Gastrocnemius medialis (tissue), 4 donors: ENCODE results near the gene CXADR. TPM values are rescaled to one million over a fixed set of nuclear protein-coding genes. Genes with fewer than 3 reads are reported as not detected.
"Not testable (repeated sequence)": the region's sequence is repeated elsewhere in the genome, so short reads cannot be mapped to it uniquely, and the experiment has no call there.

Experiments
- ATAC-seq, 2 donors: fragments of 150-250 bp; one replicate each; pipeline ENCODE4 v1.9.1; 2016
- DNase-seq, 2 donors: peaks; one replicate each; pipeline ENCODE4 v3.0.0-alpha.2; 2019
- H3K27ac ChIP-seq, 4 donors: fragments of 200-600 bp; sonication (generic); 1 replicate in 1 of 4; 2 replicates in 3 of 4; pipeline ENCODE4 v1.5.1; 2016 to 2018; ENCODE audit warnings: mild to moderate bottlenecking in 2 of 4, moderate library complexity in 1 of 4
- H3K27me3 ChIP-seq, 3 donors: fragments of 200-600 bp; sonication (generic) in 2 of 3; 1 replicate in 1 of 3; 2 replicates in 2 of 3; pipeline versions ENCODE4 v1.5.1 to v1.6.0; 2016 to 2019; ENCODE audit warnings: mild to moderate bottlenecking in 1 of 3, moderate library complexity in 1 of 3
- H3K36me3 ChIP-seq, 2 donors: fragments of 200-600 bp; sonication (generic) in 1 of 2; one replicate each; pipeline ENCODE4 v1.5.1; 2017 to 2018
- H3K4me1 ChIP-seq, 2 donors: fragments of 200-600 bp; sonication (generic) in 1 of 2; one replicate each; pipeline ENCODE4 v1.5.1; 2016 to 2017; ENCODE audit warnings: mild to moderate bottlenecking in 2 of 2
- H3K4me3 ChIP-seq, 4 donors: fragments of 200-600 bp; sonication (generic) in 3 of 4; 1 replicate in 1 of 4; 2 replicates in 3 of 4; pipeline ENCODE4 v1.5.1; 2016 to 2019; ENCODE audit warnings: mild to moderate bottlenecking in 2 of 4
- H3K9me3 ChIP-seq, 3 donors: fragments of 200-600 bp; sonication (generic) in 2 of 3; 1 replicate in 1 of 3; 2 replicates in 2 of 3; pipeline ENCODE4 v1.5.1; 2016 to 2019
- CTCF ChIP-seq, 5 experiments: fragments of 450-650 bp in 3 of 5; fragments of 200-600 bp in 2 of 5; sonication (generic) in 2 of 5; IDR thresholded peaks in 4 of 5; conservative IDR thresholded peaks in 1 of 5; 1 replicate in 4 of 5; 2 replicates in 1 of 5; pipeline ENCODE4 v1.5.1; 2016 to 2019; ENCODE audit warnings: antibody characterized with exemption in 5 of 5, mild to moderate bottlenecking in 3 of 5, moderate library complexity in 3 of 5
- POLR2A ChIP-seq, 2 donors: fragments of 450-650 bp; IDR thresholded peaks; one replicate each; pipeline ENCODE4 v1.6.1; 2017; ENCODE audit warnings: antibody characterized with exemption in 2 of 2, mild to moderate bottlenecking in 2 of 2, moderate library complexity in 2 of 2
- in situ Hi-C, 4 donors: fragments of 200-750 bp; cut with MboI; loops; one replicate each; pipeline versions ENCODE4 v1.15.0 to v1.8.0; 2017; ENCODE audit warnings: low sequenced_read_pairs in 4 of 4
- intact Hi-C: fragments of 100-400 bp; cut with DNase I; formaldehyde crosslinking; loops from one replicate; pipeline ENCODE4 v1.15.1; 2023; ENCODE audit warnings: low total_unique reads
- total RNA-seq, 4 donors: library from RNA; depleted of rRNA; stranded (reverse); fragments of >200 nt; gene quantifications; one replicate each; pipeline versions ENCODE4 v1.1.0 to v1.2.3, GENCODE V29; 2016

CXADR gene
- total RNA-seq, 4 donors from 2014 or later: 0.35 to 0.68 TPM; not detected in 2

DNA sequence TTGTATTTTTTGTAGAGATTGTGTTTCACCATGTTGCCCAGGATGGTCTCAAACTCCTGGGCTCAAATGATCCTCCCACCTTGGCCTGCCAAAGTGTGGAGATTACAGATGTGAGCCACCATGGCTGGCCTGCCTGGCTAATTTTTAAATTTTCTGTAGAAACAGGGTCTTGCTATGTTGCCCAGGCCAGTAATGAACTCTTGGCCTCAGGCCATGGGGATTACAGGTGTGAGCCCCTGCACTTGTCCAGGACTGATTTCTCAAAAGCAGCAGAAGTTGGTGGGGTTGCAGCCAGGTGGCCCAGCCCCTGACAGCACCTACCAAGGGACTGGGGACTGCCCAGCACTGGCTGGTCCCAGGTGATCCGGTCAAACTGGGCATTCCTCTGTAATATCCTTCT is 44.1 kb upstream of the CXADR start:
- Histone ChIP-seq H3K27ac (no peak overlapping the region), H3K9me3 (no peaks in the 10 kb centered on the region), H3K36me3 (no peaks in the 10 kb centered on the region), H3K4me1 (peaks cover 0 to 6% of the 10 kb centered on the region in 2 donors), H3K27me3 (no peaks in the 10 kb centered on the region), H3K4me3 (no peak overlapping the region)
- in situ Hi-C loops (no loop called here), intact Hi-C loops (no loop called here)
- ATAC-seq (no peak), DNase-seq (no peak)
- no peak for TF ChIP-seq POLR2A (IDR thresholded peaks at IDR 0.05)
- TF ChIP-seq CTCF (IDR thresholded peaks at IDR 0.05 in 4 of 5, conservative IDR thresholded peaks at IDR 0.05 in 1 of 5): no peak

- in situ Hi-C loops: no loop called here
- Histone ChIP-seq H3K4me1 (peaks cover 0 to 6% of the 10 kb centered on the region in 2 donors), H3K36me3 (no peaks in the 10 kb centered on the region), H3K27ac (no peak overlapping the region), H3K4me3 (no peak overlapping the region), H3K9me3 (no peaks in the 10 kb centered on the region), H3K27me3 (no peaks in the 10 kb centered on the region)
- DNase-seq (no peak), ATAC-seq (no peak)
- intact Hi-C loops: no loop called here
- TF ChIP-seq POLR2A (IDR thresholded peaks at IDR 0.05): no peak
- no peak for TF ChIP-seq CTCF (IDR thresholded peaks at IDR 0.05 in 4 of 5, conservative IDR thresholded peaks at IDR 0.05 in 1 of 5)
Measured at GRCh38 chr21:17469727-17470126, 43.1 kb upstream of the CXADR start.

GRCh38 chr21:17472182-17472581 is 40.7 kb upstream of the CXADR start:
- Histone ChIP-seq H3K4me3 (no peak overlapping the region), H3K4me1 (peaks cover 0 to 6% of the 10 kb centered on the region in 2 donors), H3K36me3 (no peaks in the 10 kb centered on the region), H3K27ac (no peak overlapping the region), H3K27me3 (no peaks in the 10 kb centered on the region), H3K9me3 (no peaks in the 10 kb centered on the region)
- intact Hi-C loops: no loop called here
- ATAC-seq: no peak
- in situ Hi-C loops: no loop called here
- DNase-seq: no peak
- TF ChIP-seq CTCF (IDR thresholded peaks at IDR 0.05 in 4 of 5, conservative IDR thresholded peaks at IDR 0.05 in 1 of 5) (no peak), POLR2A (IDR thresholded peaks at IDR 0.05) (no peak)

GRCh38 chr21:17472592-17473271 is 40.1 kb upstream of the CXADR start:
- Histone ChIP-seq H3K36me3 (no peaks in the 10 kb centered on the region), H3K9me3 (no peaks in the 10 kb centered on the region), H3K4me3 (no peak overlapping the region), H3K4me1 (peaks cover 0 to 2% of the 10 kb centered on the region in 2 donors), H3K27ac (no peak overlapping the region), H3K27me3 (no peaks in the 10 kb centered on the region)
- no peak for ATAC-seq
- intact Hi-C loops: no loop called here
- TF ChIP-seq CTCF (IDR thresholded peaks at IDR 0.05 in 4 of 5, conservative IDR thresholded peaks at IDR 0.05 in 1 of 5) (no peak), POLR2A (IDR thresholded peaks at IDR 0.05) (no peak)
- no peak for DNase-seq
- in situ Hi-C loops: no loop called here

GRCh38 chr21:17476006-17476405 is 36.8 kb upstream of the CXADR start:
- no peaks in the 10 kb centered on the region for H3K36me3 ChIP-seq
- TF ChIP-seq POLR2A (IDR thresholded peaks at IDR 0.05) (no peak), CTCF (IDR thresholded peaks at IDR 0.05 in 4 of 5, conservative IDR thresholded peaks at IDR 0.05 in 1 of 5) (no peak)
- in situ Hi-C loops (no loop called here), intact Hi-C loops (no loop called here)
- H3K27ac ChIP-seq: no peak overlapping the region
- no peak overlapping the region for H3K4me3 ChIP-seq
- H3K4me1 ChIP-seq: no peaks in the 10 kb centered on the region
- ATAC-seq (no peak), DNase-seq (no peak)
- H3K9me3 ChIP-seq: no peaks in the 10 kb centered on the region
- H3K27me3 ChIP-seq: no peaks in the 10 kb centered on the region

- in situ Hi-C loops, H3K4me1 ChIP-seq, DNase-seq, H3K9me3 ChIP-seq, H3K36me3 ChIP-seq, intact Hi-C loops, H3K27ac ChIP-seq, H3K27me3 ChIP-seq, H3K4me3 ChIP-seq, ATAC-seq: not testable (repeated sequence)
Measured at GRCh38 chr21:17478156-17478555, 34.7 kb upstream of the CXADR start.
